ENCODE data around the gene GRIK3. TPM values are rescaled to one million over a fixed set of nuclear protein-coding genes. Genes with fewer than 3 reads are reported as not detected.

The GRIK3 gene
- total and polyA plus RNA-seq, 2 experiments from 2014 or later = 0.09 TPM; not detected in 1

- TF ChIP-seq CTCF (IDR thresholded peaks at IDR 0.05; ENCODE audit: low read depth, low read length) = no peak
- Histone ChIP-seq H3K4me3 (no peak overlapping the region), H3K36me3 (no peaks in the 10 kb centered on the region), H3K9me3 (ENCODE audit: low read depth) (no peaks in the 10 kb centered on the region), H3K27ac (no peak overlapping the region), H3K27me3 (no peaks in the 10 kb centered on the region), H3K4me1 (ENCODE audit: low read depth) (no peaks in the 10 kb centered on the region)
- DNase-seq (ENCODE audit: low read depth in 1 of 2, low spot score in 1 of 2) = no peak
Observed at GRCh38 chr1:36755303-36756230, 278.7 kb downstream of the GRIK3 start.

- Histone ChIP-seq H3K4me1 (ENCODE audit: low read depth) (no peaks in the 10 kb centered on the region), H3K27ac (no peak overlapping the region), H3K27me3 (no peaks in the 10 kb centered on the region), H3K9me3 (ENCODE audit: low read depth) (no peaks in the 10 kb centered on the region), H3K36me3 (no peaks in the 10 kb centered on the region), H3K4me3 (no peak overlapping the region)
- no peak for TF ChIP-seq CTCF (IDR thresholded peaks at IDR 0.05; ENCODE audit: low read depth, low read length)
- DNase-seq (ENCODE audit: low read depth in 1 of 2, low spot score in 1 of 2) = no peak
Observed at GRCh38 chr1:36754366-36754765, 279.9 kb downstream of the GRIK3 start.

- no peaks in the 10 kb centered on the region for H3K36me3 ChIP-seq
- no peaks in the 10 kb centered on the region for H3K4me1 ChIP-seq (ENCODE audit: low read depth)
- no peak for TF ChIP-seq CTCF (IDR thresholded peaks at IDR 0.05; ENCODE audit: low read depth, low read length)
- no peak for DNase-seq (ENCODE audit: low read depth in 1 of 2, low spot score in 1 of 2)
- no peaks in the 10 kb centered on the region for H3K27me3 ChIP-seq
- H3K9me3 ChIP-seq (ENCODE audit: low read depth) = no peaks in the 10 kb centered on the region
- no peak overlapping the region for H3K27ac ChIP-seq
- H3K4me3 ChIP-seq = no peak overlapping the region
Observed at GRCh38 chr1:36753451-36753850, 280.9 kb downstream of the GRIK3 start.

GRCh38 chr1:36752891-36753361, 281.4 kb downstream of the GRIK3 start:
- Histone ChIP-seq H3K4me1 (ENCODE audit: low read depth) (no peaks in the 10 kb centered on the region), H3K27ac (no peak overlapping the region), H3K4me3 (no peak overlapping the region), H3K27me3 (no peaks in the 10 kb centered on the region), H3K36me3 (no peaks in the 10 kb centered on the region), H3K9me3 (ENCODE audit: low read depth) (no peaks in the 10 kb centered on the region)
- no peak for TF ChIP-seq CTCF (IDR thresholded peaks at IDR 0.05; ENCODE audit: low read depth, low read length)
- DNase-seq (ENCODE audit: low read depth in 1 of 2, low spot score in 1 of 2) = no peak

GRCh38 chr1:36752431-36752830, 281.9 kb downstream of the GRIK3 start:
- no peak overlapping the region for H3K27ac ChIP-seq
- no peak for TF ChIP-seq CTCF (IDR thresholded peaks at IDR 0.05; ENCODE audit: low read depth, low read length)
- no peaks in the 10 kb centered on the region for H3K36me3 ChIP-seq
- H3K9me3 ChIP-seq (ENCODE audit: low read depth) = no peaks in the 10 kb centered on the region
- no peaks in the 10 kb centered on the region for H3K4me1 ChIP-seq (ENCODE audit: low read depth)
- H3K4me3 ChIP-seq = no peak overlapping the region
- no peaks in the 10 kb centered on the region for H3K27me3 ChIP-seq
- no peak for DNase-seq (ENCODE audit: low read depth in 1 of 2, low spot score in 1 of 2)
